OCI-M1 (cell line): ENCODE results near the gene NR1I2.

Experiments used
- DNase-seq: peaks from one replicate; lab custom pipeline; 2025; lab: John Stamatoyannopoulos, UW

NR1I2 gene

DNA sequence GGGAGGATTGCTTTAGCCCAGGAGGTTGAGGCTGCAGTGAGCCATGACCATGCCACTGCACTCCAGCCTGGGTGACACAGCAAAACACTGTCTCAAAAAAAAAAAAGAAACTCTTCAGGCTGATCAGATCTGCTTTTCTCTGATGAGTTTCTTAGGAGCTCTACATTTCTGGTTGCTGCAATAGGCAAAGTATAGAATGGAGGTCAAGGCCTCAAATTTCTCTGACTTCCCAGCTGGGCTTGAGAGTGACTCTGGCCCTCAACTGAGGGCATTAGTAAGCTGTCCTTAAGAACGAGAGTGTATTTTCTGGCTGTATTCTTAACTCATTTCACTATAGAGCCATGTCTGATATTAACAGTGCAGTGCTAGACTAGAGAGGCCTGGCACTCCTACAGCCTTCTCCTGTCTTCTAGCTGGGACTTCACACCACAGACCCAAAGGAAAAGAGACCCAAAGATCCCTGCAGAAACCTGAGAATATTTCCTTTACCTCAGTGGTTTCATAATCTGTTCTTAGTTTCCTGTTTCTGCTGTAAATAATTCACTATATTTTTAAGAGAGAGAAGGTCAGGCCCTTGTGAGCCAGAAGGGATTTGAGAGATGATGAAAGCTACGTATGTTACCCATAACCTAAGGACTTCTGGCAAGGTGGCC, 2.0 kb upstream of the NR1I2 start:
- peak; percentile 49 for DNase-seq

DNA sequence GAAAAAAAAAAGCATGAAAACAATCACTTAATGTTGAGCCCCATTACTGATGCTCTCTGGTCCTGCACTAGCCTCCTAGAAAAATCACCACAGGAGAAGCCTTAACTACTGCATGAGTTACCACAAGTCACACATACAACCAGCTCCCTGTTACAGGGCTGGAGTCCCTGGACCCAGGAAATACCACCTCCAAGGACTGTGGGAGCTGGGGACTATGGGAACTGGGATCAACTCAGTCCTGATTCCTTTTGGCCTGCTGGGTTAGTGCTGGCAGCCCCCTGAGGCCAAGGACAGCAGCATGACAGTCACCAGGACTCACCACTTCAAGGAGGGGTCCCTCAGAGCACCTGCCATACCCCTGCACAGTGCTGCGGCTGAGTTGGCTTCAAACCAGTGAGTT, 559 bp downstream of the NR1I2 start:
- DNase-seq: no peak

- DNase-seq: no peak
These were observed 1.4 kb downstream of the NR1I2 start for GRCh38 chr3:119783255-119783654.

DNA sequence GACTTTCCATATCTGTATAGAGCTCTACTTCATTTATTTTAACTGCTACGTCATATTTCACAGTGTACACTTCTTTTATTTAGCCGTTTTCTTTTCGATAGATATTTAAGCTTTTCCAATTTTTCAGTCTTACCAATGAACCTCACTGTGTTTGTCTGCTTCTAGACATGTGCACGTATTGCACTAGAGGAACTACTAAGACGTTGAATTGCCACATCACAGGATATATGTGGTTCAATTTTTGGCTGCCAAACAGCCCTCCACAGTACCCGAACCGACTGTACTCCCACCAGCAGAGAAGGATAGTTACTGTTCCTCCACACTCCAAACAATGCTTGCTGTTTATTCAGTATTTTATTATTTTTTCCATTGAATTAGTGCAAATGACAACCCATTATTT, 2.0 kb downstream of the NR1I2 start:
- no peak for DNase-seq

DNA sequence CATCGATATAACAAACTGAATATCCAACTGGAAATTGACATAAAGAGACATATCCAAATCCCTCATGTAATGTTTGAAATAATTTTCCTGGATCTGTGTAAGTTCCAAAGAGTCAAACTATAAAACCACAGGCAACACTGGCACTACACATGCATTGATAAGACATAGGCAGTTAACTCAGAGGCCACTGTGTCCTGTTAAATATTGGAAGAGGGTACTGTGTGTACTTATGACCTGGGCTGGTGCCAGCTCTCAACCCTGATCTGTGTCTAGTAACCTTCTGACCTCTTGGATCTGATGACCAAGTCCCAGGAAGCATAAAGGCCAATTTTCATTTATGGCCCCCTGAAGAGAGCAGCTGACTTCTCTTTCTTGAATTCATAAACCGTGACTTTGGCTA, 4.5 kb downstream of the NR1I2 start:
- DNase-seq: no peak

GRCh38 chr3:119790369-119790768, 8.5 kb downstream of the NR1I2 start:
- no peak for DNase-seq

- no peak for DNase-seq
These were observed 10.4 kb downstream of the NR1I2 start for GRCh38 chr3:119792270-119792669.

GRCh38 chr3:119794401-119794800, 12.5 kb downstream of the NR1I2 start:
- no peak for DNase-seq

- DNase-seq: peak; percentile 92
These were observed 13.2 kb downstream of the NR1I2 start for GRCh38 chr3:119794971-119795612.

- DNase-seq: no peak
These were observed 13.9 kb downstream of the NR1I2 start for GRCh38 chr3:119795849-119796248.

- no peak for DNase-seq
These were observed 14.5 kb downstream of the NR1I2 start for GRCh38 chr3:119796368-119796767.

DNA sequence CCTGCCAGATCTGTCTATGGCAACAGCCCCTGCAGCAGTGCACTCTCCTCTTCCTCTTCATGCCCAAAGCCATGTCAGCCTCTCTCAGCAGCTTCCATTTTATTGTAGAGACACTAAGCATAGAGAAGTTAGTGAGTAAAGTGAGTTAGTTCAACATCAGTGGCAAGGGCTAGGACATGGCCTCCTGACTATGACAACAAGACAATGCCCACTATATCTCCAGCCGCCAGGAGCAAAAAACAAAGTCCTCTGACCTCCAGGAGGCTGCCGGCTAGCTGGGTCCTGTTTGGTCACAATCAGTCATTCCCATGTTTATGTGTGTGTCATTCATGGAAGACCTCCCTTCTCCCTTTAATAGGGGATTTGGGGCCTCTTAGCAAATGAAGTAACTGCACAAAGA, 14.9 kb downstream of the NR1I2 start:
- no peak for DNase-seq

DNA sequence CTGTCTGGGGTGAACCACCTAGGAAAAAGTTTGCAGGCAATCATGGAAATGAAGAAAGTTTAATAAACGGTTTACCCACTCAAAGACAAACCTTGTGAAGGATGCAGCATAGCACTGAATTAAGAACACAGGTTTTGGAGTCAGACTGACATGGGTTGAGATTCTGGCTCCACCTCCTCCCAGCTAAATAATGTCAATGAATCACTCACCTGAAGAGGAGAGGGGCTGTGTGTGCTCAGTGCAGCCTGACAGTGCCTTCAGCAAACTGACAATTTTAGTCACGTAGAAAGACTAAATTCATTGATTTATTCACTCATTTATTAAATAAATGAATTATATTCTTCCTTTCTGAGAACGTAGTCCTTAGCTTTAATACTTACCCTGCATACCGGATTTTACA, 18.9 kb downstream of the NR1I2 start:
- DNase-seq: no peak

DNA sequence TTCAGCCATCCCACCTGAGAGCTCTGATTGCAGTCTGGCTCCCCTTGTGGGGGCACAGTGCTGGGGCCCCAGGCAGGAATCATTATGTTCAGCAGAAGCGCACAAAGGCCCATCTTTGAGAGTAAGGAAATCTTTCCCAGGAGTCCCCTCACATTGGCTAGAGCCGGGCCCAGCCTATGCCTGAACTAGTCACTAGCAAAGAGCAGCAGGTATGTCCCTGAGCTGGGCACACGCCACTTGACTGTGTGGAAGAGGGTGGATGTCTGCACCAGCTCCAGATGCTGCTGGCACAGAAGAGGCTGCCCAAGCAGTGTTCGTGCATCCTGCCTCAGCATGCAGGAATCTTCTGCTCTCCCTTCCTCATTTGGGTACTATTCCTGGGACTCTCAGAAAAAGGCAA, 26.3 kb downstream of the NR1I2 start:
- DNase-seq: no peak

DNA sequence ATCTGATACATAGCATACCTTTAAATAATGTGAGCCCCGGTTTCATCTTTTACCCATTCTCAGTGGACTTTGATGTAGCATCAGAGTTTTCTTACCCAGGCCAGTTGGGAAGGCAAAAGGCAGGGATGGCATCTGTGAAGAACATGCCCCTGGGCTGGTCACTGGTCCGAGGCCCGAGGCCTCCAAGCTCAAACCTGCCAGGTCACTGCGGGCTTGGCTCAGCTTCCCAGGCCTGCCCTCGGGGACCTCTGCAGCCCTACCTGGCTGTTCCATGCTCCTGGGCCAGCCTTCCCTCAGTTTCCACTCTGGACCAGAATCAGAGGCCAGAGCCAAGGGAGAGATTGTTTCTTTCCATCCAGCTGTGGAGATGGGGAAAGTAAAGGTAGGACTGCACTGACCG, 26.9 kb downstream of the NR1I2 start:
- no peak for DNase-seq

DNA sequence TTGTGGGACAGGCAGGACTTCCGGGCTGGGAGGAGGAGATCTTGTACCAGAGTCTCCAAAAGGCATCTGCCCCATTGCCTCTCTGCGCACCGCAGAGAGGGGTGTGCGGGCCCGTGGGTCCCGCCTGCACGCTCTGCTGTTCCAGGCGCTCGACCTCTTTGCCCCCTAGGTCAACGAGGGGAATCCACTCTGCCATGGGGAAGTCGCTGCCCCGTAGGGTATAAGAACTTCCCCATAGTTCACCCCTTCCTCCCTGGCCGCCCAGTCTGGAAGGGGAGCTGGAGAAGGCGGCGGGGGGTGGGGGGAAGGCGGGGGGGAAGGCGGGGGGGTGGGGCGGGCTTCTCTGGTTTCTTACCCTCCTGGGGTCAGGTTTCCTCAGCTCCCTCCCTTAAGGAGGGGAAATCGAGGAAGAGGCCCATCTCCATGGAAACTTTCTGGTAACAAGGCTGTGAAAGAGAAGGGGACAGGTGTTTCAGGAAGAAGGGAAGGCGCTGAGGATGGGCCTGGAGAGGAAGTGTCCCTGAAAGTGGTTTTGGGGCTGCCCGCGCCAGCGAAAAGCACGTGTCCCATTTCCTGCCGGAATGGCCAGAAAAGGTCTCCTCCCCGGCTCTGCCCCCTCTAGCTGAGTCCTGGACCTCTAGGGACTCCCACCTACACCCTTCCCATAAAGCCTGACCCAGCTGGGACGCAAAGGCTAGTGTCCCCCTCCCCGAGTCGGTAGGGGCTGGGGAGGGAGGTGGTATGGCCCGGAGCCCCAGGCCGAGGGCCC, 27.5 kb downstream of the NR1I2 start:
- DNase-seq: no peak

- no peak for DNase-seq
These were observed 28.1 kb downstream of the NR1I2 start for GRCh38 chr3:119810018-119810435.

- DNase-seq: no peak
These were observed 30.7 kb downstream of the NR1I2 start for GRCh38 chr3:119812491-119813058.

GRCh38 chr3:119815716-119816115, 33.8 kb downstream of the NR1I2 start:
- no peak for DNase-seq

- no peak for DNase-seq
These were observed 35.2 kb downstream of the NR1I2 start for GRCh38 chr3:119817071-119817470.

DNA sequence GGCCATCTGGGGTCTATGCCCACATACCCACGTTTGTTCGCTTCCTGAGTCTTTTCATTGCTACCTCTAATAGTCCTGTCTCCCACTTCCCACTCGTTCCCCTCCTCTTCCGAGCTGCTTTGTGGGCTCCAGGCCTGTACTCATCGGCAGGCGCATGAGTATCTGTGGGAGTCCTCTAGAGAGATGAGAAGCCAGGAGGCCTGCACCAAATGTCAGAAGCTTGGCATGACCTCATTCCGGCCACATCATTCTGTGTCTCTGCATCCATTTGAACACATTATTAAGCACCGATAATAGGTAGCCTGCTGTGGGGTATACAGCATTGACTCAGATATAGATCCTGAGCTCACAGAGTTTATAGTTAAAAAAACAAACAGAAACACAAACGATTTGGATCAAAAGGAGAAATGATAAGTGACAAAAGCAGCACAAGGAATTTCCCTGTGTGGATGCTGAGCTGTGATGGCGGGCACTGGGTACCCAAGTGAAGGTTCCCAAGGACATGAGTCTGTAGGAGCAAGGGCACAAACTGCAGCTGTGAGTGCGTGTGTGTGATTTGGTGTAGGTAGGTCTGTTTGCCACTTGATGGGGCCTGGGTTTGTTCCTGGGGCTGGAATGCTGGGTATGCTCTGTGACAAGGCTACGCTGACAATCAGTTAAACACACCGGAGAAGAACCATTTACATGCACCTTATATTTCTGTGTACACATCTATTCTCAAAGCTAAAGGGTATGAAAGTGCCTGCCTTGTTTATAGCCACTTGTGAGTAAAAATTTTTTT, 35.9 kb downstream of the NR1I2 start:
- no peak for DNase-seq

DNA sequence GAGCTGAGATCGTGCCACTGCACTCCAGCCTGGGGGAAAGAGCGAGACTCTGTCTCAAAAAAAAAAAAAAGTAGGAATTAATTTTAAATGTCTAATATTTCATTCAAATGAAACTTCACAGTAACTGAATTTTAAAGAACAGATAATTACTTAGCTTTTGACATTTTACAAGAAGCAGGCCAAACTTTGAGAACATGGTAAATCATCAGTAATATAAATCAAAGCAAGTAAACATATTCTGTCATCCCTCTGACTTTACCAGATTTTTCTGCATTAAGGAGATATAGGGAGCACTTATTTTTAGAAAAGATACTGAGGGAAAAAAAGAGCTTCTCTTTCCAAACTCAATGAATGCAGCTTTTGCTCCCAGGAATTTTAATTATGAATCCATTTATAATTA, 37.0 kb downstream of the NR1I2 start:
- DNase-seq: no peak
